GM10266 (cell line): ENCODE measurements around the gene ELOA.

Source experiments
- DNase-seq: peaks from one replicate; pipeline ENCODE4 v3.0.0; 2012; ENCODE audit errors: extremely low spot score
- TF ChIP-seq, protein P1 (sequence below): IDR thresholded peaks from 2 replicates; pipeline ENCODE4 v1.5.1; 2012; ENCODE audit warnings: mild to moderate bottlenecking, low read depth; ENCODE audit not compliant: control insufficient read depth, insufficient read depth; ENCODE audit errors: missing control alignments

ELOA gene

DNA sequence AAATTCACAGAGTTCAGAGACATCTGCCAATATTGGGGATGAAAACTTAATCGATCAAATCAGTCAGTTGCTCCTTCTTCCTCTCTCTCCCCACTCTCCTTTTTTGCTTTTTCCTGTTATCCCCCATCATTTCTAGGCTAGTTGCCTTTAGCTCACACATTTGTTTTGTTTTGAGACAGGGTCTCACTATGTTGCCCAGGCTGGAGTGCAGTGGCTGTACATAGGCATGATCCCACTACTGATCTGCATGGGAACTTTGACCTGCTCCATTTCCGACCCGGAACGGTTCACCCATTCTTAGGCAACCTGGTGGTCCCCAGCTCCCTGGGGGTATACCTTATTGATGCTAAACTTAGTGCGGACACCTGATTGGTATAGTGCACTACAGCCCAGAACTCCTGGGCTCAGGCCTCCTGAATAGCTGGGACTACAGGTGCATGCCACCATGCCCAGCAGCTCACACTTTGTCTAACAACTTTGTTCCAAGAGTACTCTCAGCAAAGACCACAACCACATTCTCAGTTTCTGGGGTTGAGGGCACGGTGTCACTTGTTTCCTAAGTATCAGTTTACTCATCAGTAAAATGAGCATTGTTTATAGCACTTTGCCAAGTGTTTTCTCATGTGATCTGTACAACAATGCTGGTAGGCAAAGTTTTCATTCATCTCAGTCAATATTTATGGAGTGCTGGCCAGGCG lies 6.7 kb upstream of the ELOA start:
- TF ChIP-seq, protein P1, sequence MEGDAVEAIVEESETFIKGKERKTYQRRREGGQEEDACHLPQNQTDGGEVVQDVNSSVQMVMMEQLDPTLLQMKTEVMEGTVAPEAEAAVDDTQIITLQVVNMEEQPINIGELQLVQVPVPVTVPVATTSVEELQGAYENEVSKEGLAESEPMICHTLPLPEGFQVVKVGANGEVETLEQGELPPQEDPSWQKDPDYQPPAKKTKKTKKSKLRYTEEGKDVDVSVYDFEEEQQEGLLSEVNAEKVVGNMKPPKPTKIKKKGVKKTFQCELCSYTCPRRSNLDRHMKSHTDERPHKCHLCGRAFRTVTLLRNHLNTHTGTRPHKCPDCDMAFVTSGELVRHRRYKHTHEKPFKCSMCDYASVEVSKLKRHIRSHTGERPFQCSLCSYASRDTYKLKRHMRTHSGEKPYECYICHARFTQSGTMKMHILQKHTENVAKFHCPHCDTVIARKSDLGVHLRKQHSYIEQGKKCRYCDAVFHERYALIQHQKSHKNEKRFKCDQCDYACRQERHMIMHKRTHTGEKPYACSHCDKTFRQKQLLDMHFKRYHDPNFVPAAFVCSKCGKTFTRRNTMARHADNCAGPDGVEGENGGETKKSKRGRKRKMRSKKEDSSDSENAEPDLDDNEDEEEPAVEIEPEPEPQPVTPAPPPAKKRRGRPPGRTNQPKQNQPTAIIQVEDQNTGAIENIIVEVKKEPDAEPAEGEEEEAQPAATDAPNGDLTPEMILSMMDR, result no peak
- DNase-seq, result no peak

DNA sequence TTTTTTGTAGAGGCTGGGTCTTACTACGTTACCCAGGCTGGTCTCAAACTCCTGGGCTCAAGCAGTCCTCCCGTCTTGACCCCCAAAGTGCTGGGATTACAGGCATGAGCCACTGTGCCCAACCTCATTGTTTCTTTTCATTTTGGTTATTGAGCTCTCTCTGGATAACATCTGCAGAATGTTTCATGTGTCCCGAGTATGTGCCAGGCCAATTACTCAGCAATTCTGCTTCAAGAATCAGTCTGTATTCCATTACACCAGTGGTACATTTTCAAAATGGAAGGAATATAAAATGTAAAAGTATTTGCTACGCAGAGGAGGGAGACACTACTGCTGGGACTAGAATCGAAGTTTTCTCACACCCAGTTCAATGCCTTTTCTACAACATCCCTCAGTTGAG lies 1.7 kb upstream of the ELOA start:
- DNase-seq, result no peak
- TF ChIP-seq, protein P1, result no peak

DNA sequence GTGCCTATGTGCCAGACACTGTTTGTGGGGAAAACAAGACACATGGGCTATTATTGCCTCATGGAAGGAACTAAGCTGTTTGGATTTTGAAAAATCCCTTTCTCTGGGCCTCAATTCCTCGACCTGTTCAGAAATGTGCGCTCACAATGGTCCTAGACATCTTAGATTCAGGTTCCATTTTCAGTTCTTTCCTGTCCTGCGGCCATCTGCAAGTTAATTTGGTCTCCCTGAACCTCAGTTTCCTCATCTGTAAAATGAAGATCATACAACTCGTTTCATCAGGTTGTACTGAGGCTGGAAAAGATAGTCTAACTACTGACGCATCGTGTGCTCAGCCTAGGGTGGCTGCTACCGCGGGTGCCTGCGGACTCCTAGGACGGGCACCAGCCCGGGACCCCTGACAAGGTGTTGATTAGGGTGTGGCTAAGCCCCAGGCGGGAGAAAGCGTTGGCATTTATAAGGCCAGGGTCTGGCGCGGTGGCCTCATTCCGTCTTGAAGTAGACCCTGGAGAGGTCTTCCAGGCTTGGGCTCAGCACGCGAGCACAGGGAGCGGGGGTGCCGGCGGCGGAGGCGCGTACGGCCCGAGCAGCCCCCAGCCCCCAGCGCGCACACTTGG lies 493 bp upstream of the ELOA start:
- TF ChIP-seq, protein P1, result no peak
- DNase-seq, result no peak

DNA sequence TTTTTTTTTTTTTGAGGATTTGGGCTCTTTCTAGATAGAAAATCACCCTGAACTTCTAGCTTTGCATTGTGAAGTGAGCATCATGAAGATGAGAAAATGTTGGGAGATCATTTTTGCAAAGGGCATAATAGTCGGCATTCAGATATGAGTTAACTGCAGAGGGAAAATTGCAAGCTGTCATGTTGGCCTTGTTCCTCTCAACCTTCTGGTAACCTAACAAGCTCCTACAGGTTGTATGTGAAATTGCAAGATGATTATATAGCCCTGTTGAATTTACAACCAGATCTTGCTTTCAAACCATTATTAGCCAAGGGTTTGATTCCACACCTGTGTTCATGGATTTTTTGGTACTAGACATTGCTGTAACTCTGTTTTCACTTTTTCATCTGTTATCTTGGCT lies 2.2 kb downstream of the ELOA start:
- peak; percentile 76 for DNase-seq

DNA sequence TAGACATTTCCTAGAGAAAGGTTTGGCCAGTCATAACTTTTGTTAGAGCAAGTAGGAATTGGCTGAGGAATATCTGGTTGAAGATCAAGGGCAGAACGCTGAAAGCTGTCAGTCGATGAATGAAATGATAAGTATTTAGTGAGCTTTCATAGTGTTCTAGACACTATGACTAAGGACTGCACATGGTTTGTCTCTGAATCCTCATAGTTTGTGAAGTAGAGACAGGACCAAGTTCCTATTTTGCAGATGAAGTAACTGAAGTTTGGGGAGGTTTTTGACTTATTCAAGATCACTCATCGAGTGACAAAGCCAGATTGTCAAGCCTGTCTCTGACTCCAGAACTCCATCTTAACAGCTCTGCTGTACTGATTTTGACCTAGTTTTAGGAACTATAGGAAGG lies 4.7 kb downstream of the ELOA start:
- no peak for DNase-seq
- TF ChIP-seq, protein P1, result no peak

More for the DNA sequence above, 2.2 kb downstream of the ELOA start:
- TF ChIP-seq, protein P1, result peak; percentile 32

DNA sequence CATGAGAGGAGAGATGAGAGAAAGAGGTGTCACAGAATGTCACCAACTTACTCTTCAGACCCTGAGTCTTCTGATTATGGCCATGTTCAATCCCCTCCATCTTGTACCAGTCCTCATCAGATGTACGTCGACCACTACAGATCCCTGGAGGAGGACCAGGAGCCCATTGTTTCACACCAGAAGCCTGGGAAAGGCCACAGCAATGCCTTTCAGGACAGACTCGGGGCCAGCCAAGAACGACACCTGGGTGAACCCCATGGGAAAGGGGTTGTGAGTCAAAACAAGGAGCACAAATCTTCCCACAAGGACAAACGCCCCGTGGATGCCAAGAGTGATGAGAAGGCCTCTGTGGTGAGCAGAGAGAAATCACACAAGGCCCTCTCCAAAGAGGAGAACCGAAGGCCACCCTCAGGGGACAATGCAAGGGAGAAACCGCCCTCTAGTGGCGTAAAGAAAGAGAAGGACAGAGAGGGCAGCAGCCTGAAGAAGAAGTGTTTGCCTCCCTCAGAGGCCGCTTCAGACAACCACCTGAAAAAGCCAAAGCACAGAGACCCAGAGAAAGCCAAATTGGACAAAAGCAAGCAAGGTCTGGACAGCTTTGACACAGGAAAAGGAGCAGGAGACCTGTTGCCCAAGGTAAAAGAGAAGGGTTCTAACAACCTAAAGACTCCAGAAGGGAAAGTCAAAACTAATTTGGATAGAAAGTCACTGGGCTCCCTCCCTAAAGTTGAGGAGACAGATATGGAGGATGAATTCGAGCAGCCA lies 8.0 kb downstream of the ELOA start:
- DNase-seq, result peak; percentile 80
- TF ChIP-seq, protein P1, result peak; percentile 71
